CD14-positive monocyte (primary cell): ENCODE data around the gene TRIM38. TPM values are rescaled to one million over a fixed set of nuclear protein-coding genes. Genes with fewer than 3 reads are reported as not detected.

Source experiments
- DNase-seq, 3 donors: peaks; one replicate each; pipeline ENCODE4 v3.0.0-alpha.2; 2011 to 2022
- H2AFZ ChIP-seq: 2 replicates; pipeline ENCODE4 v1.6.0; 2012; ENCODE audit warnings: mild to moderate bottlenecking, low read depth, low read length, inconsistent platforms; ENCODE audit not compliant: insufficient read depth, poor library complexity, severe bottlenecking
- H3K27ac ChIP-seq, 2 donors: 1 replicate in 1 of 2; 2 replicates in 1 of 2; pipeline ENCODE4 v1.5.1; 2012 to 2013; ENCODE audit warnings: low read length in 2 of 2, control low read depth in 1 of 2, inconsistent platforms in 1 of 2, low read depth in 1 of 2, mild to moderate bottlenecking in 1 of 2
- H3K27me3 ChIP-seq, 2 donors: one replicate each; pipeline versions ENCODE4 v1.6.0 to v1.6.1; 2011 to 2013; ENCODE audit warnings: low read length in 2 of 2; ENCODE audit not compliant: control insufficient read depth in 2 of 2, insufficient read depth in 2 of 2
- H3K36me3 ChIP-seq, 2 donors: replicated peaks in 1 of 2; 1 replicate in 1 of 2; 2 replicates in 1 of 2; pipeline versions ENCODE4 v1.5.1 to v1.6.1; 2012 to 2013; ENCODE audit warnings: low read length in 2 of 2, control low read depth in 1 of 2, inconsistent platforms in 1 of 2, mild to moderate bottlenecking in 1 of 2; ENCODE audit not compliant: insufficient read depth in 2 of 2, control insufficient read depth in 1 of 2
- H3K4me1 ChIP-seq, 2 donors: 1 replicate in 1 of 2; 2 replicates in 1 of 2; pipeline versions ENCODE4 v1.5.1 to v1.6.1; 2012 to 2013; ENCODE audit warnings: low read length in 2 of 2, control low read depth in 1 of 2, inconsistent platforms in 1 of 2, mild to moderate bottlenecking in 1 of 2, moderate library complexity in 1 of 2; ENCODE audit not compliant: insufficient read depth in 2 of 2, control insufficient read depth in 1 of 2
- H3K4me2 ChIP-seq: replicated peaks from 2 replicates; pipeline ENCODE3; 2012; ENCODE audit warnings: low read length, moderate library complexity, mild to moderate bottlenecking; ENCODE audit not compliant: poor library complexity, severe bottlenecking; ENCODE audit errors: extremely low read depth
- H3K4me3 ChIP-seq, 3 experiments: fragments of 200-600 bp in 1 of 3; sonication (generic) in 1 of 3; replicated peaks in 1 of 3; 1 replicate in 2 of 3; 2 replicates in 1 of 3; pipeline ENCODE4 v1.5.1; 2011 to 2013; ENCODE audit warnings: low read length in 3 of 3, mild to moderate bottlenecking in 3 of 3, control low read depth in 2 of 3, low read depth in 2 of 3, inconsistent platforms in 1 of 3, moderate library complexity in 1 of 3
- H3K79me2 ChIP-seq: 2 replicates; pipeline ENCODE4 v1.6.0; 2012; ENCODE audit warnings: mild to moderate bottlenecking, control low read depth, inconsistent platforms, low read length, moderate library complexity; ENCODE audit not compliant: insufficient read depth
- H3K9ac ChIP-seq: 2 replicates; pipeline ENCODE4 v1.6.0; 2017; ENCODE audit warnings: low read length, mild to moderate bottlenecking; ENCODE audit not compliant: insufficient read depth, poor library complexity, severe bottlenecking
- H3K9me3 ChIP-seq, 2 donors: replicated peaks in 1 of 2; 1 replicate in 1 of 2; 2 replicates in 1 of 2; pipeline versions ENCODE4 v1.5.1 to v1.6.1; 2012 to 2013; ENCODE audit warnings: low read length in 2 of 2, control low read depth in 1 of 2; ENCODE audit not compliant: control insufficient read depth in 1 of 2, insufficient read depth in 1 of 2
- H4K20me1 ChIP-seq: 2 replicates; pipeline ENCODE4 v1.6.0; 2012; ENCODE audit warnings: mild to moderate bottlenecking, low read length, control low read depth, moderate library complexity; ENCODE audit not compliant: insufficient read depth
- H3K27ac Mint-ChIP-seq, 7 donors: one replicate each; pipeline ENCODE4 v1.8.0; 2020; ENCODE audit warnings: mild to moderate bottlenecking in 7 of 7, mixed read lengths in 7 of 7, moderate library complexity in 6 of 7, inconsistent platforms in 2 of 7
- H3K27me3 Mint-ChIP-seq, 3 donors: one replicate each; pipeline ENCODE4 v1.8.0; 2021 to 2022; ENCODE audit warnings: low read depth in 3 of 3, mild to moderate bottlenecking in 3 of 3, mixed read lengths in 3 of 3, moderate library complexity in 3 of 3, inconsistent platforms in 1 of 3
- H3K36me3 Mint-ChIP-seq, 2 donors: one replicate each; pipeline ENCODE4 v1.8.0; 2020; ENCODE audit warnings: mixed read lengths in 2 of 2, inconsistent platforms in 1 of 2, mild to moderate bottlenecking in 1 of 2
- H3K4me1 Mint-ChIP-seq: one replicate; pipeline ENCODE4 v1.8.0; 2020; ENCODE audit warnings: mild to moderate bottlenecking, mixed read lengths
- H3K4me3 Mint-ChIP-seq, 2 donors: one replicate each; pipeline ENCODE4 v1.8.0; 2020; ENCODE audit warnings: mild to moderate bottlenecking in 2 of 2, mixed read lengths in 2 of 2, moderate library complexity in 1 of 2
- H3K9me3 Mint-ChIP-seq, 7 donors: one replicate each; pipeline ENCODE4 v1.8.0; 2020 to 2022; ENCODE audit warnings: mixed read lengths in 7 of 7, mild to moderate bottlenecking in 6 of 7, moderate library complexity in 6 of 7, inconsistent platforms in 2 of 7
- CTCF ChIP-seq: fragments of 200-600 bp; IDR thresholded peaks from one replicate; pipeline ENCODE4 v1.8.0; 2022; ENCODE audit warnings: antibody characterized with exemption, mild to moderate bottlenecking
- WGBS: methylation state at CpG from one replicate; pipeline ENCODE4 v1.1.5; 2013; ENCODE audit warnings: missing lambda C conversion rate; ENCODE audit not compliant: insufficient coverage; 5-methylcytosine and 5-hydroxymethylcytosine counted together
- intact Hi-C, 2 donors: fragments of 100-400 bp; cut with micrococcal nuclease; formaldehyde crosslinking; loops; one replicate each; pipeline versions ENCODE4 v1.15.0 to v1.15.1; 2023
- polyA plus RNA-seq, 3 donors: library from polyadenylated mRNA; depleted of rRNA in 1 of 3; unstranded in 2 of 3; stranded (reverse) in 1 of 3; fragments of 300-500 nt in 2 of 3; fragments of >200 nt in 1 of 3; fragmentation: Illumina TruSeq in 2 of 3; gene quantifications; 1 replicate in 2 of 3; 2 replicates in 1 of 3; pipeline ENCODE4 v1.2.3, GENCODE V29; 2012 to 2021

TRIM38 gene
- polyA plus RNA-seq, 3 donors: 4.1 to 23.2 (median 8.0) TPM

- H3K27me3 ChIP-seq: no peaks in the 10 kb centered on the region
- Mint-ChIP-seq H3K4me3 (no peak overlapping the region), H3K36me3 (no peaks in the 10 kb centered on the region), H3K27ac (no peak overlapping the region), H3K9me3 (no peaks in the 10 kb centered on the region), H3K4me1 (peaks cover 16% of the 10 kb centered on the region), H3K27me3 (peaks cover 0 to 3% (median 0%) of the 10 kb centered on the region in 3 donors)
- H3K79me2 ChIP-seq: no peaks in the 10 kb centered on the region
- H3K36me3 ChIP-seq: no peaks in the 10 kb centered on the region
- H3K4me3 ChIP-seq: no peak overlapping the region
- no peak overlapping the region for H3K4me2 ChIP-seq
- H2AFZ ChIP-seq: no peak overlapping the region
- no peak overlapping the region for H3K27ac ChIP-seq
- no peaks in the 10 kb centered on the region for H3K9me3 ChIP-seq
- DNase-seq: no peak
- no CpG with 5 or more reads among the region's 1 CpG for WGBS
- intact Hi-C loops: no loop called here
- H4K20me1 ChIP-seq: no peaks in the 10 kb centered on the region
- H3K4me1 ChIP-seq: peaks cover 5 to 9% of the 10 kb centered on the region in 2 donors
- TF ChIP-seq CTCF: no peak
- no peak overlapping the region for H3K9ac ChIP-seq
Observed at GRCh38 chr6:25925876-25926275, 36.7 kb upstream of the TRIM38 start.

DNA sequence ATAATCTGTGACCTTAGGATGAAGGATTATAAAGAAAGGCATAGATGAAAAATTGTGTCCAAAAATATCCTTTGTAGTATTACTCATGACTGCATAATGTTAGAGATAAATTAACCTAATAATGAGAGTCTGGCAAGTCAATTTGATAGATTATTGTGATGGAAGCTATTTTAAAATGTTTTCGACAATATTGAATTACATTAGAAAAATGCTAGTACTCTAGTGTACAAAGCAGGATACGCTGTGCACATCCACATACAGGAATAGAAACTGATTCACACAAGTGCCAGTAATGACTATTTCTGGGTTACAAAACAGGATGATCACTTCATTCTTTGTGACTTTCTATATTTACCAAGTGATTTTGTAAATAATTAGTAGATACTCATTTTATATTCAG, 35.4 kb upstream of the TRIM38 start:
- H3K9ac ChIP-seq: no peak overlapping the region
- no peak overlapping the region for H3K27ac ChIP-seq
- WGBS: no CpG with 5 or more reads among the region's 2 CpGs
- H3K27me3 ChIP-seq: no peaks in the 10 kb centered on the region
- intact Hi-C loops: no loop called here
- Mint-ChIP-seq H3K4me3 (no peak overlapping the region), H3K27ac (no peak overlapping the region), H3K9me3 (no peaks in the 10 kb centered on the region), H3K4me1 (peaks cover 15% of the 10 kb centered on the region), H3K27me3 (peaks cover 0 to 3% (median 0%) of the 10 kb centered on the region in 3 donors), H3K36me3 (no peaks in the 10 kb centered on the region)
- no peaks in the 10 kb centered on the region for H4K20me1 ChIP-seq
- H3K36me3 ChIP-seq: no peaks in the 10 kb centered on the region
- TF ChIP-seq CTCF: no peak
- H3K4me3 ChIP-seq: no peak overlapping the region
- peaks cover 5 to 9% of the 10 kb centered on the region in 2 donors for H3K4me1 ChIP-seq
- DNase-seq: no peak
- no peaks in the 10 kb centered on the region for H3K9me3 ChIP-seq
- H3K4me2 ChIP-seq: no peak overlapping the region
- no peak overlapping the region for H2AFZ ChIP-seq
- no peaks in the 10 kb centered on the region for H3K79me2 ChIP-seq
